Measurements from ENCODE around the gene NOS1AP. TPM values are rescaled to one million over a fixed set of nuclear protein-coding genes. Genes with fewer than 3 reads are reported as not detected.
"Not testable (repeated sequence)": the region's sequence is repeated elsewhere in the genome, so short reads cannot be mapped to it uniquely, and the experiment has no call there.

NOS1AP gene
- total RNA-seq, 1 donor, result under 0.01 TPM

DNA sequence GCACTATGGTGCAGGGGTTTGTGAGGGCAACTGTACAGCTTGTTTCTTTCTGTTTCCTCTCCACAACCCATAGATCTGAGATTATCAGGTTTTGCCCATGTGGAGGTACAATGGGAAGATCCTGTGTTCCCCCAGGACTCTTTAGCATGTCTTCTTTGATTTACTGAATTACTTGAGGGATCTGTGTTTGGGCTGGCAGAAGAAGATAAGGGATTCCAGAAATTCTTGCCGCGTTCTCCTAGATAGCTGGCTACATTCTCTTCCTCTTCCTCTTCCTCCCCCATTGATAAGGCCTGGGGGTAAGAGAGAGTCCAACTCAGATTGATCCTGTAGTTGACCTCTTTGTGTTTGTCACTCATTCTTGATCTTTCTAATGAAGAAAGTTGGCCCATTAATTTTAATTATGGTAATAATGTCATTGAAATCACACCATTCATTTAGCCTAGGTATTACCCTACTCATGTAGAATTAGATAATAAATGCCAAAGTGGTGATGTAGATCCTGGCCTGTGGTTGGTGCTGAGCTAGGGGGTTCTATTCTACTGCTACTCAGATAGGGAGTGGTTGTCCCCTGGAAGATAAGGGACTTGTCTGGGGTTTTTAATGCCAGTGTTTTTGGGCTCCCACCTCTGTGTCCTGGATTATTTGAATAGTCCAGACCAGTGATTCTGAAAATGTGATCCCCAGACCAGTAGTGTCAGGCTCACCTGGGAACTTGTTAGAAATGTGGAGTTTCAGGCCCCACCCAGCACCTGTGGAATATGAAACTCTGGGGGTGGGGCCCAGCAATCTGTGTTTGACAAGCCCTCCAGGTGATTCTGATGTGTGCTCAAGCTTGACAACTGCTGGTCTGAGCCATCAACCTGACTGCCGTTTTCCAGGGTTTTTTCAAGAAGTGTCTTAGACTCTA, 122.2 kb downstream of the NOS1AP start:
- H3K27me3 ChIP-seq (ENCODE audit: insufficient read depth, low read length), result no peaks in the 10 kb centered on the region
- H3K4me3 ChIP-seq (ENCODE audit: low read length), result no peak overlapping the region
- no peaks in the 10 kb centered on the region for H3K9me3 ChIP-seq (ENCODE audit: low read depth, low read length)
- peaks cover 7% of the 10 kb centered on the region for H3K4me1 ChIP-seq (ENCODE audit: insufficient read depth, low read length)

DNA sequence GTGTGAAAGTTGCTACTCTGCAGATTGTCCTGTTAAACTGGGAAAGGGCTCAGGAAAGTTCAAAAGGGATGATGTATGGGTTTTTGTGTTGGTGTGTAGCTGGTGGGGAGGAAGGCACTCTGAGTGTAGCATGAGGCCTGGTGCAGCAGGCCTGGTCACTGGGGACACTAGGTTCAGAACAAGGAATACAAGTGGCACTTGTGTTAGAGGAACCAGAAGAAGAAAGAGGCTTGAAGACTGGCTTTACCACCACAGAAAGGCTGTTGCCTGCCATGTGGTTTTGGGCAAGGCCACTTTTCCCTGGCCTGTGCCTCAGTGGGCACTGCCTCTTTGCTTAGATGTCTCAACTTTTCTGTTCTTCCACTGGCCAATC, 122.8 kb downstream of the NOS1AP start:
- H3K9me3 ChIP-seq (ENCODE audit: low read depth, low read length), result no peaks in the 10 kb centered on the region
- peaks cover 7% of the 10 kb centered on the region for H3K4me1 ChIP-seq (ENCODE audit: insufficient read depth, low read length)
- no peaks in the 10 kb centered on the region for H3K27me3 ChIP-seq (ENCODE audit: insufficient read depth, low read length)
- no peak overlapping the region for H3K4me3 ChIP-seq (ENCODE audit: low read length)

GRCh38 chr1:162192763-162193162, 123.3 kb downstream of the NOS1AP start:
- peaks cover 7% of the 10 kb centered on the region for H3K4me1 ChIP-seq (ENCODE audit: insufficient read depth, low read length)
- no peak overlapping the region for H3K4me3 ChIP-seq (ENCODE audit: low read length)
- no peaks in the 10 kb centered on the region for H3K27me3 ChIP-seq (ENCODE audit: insufficient read depth, low read length)
- H3K9me3 ChIP-seq (ENCODE audit: low read depth, low read length), result no peaks in the 10 kb centered on the region

- no peaks in the 10 kb centered on the region for H3K27me3 ChIP-seq (ENCODE audit: insufficient read depth, low read length)
- no peak overlapping the region for H3K4me3 ChIP-seq (ENCODE audit: low read length)
- no peaks in the 10 kb centered on the region for H3K9me3 ChIP-seq (ENCODE audit: low read depth, low read length)
- H3K4me1 ChIP-seq (ENCODE audit: insufficient read depth, low read length), result peaks cover 7% of the 10 kb centered on the region
These were observed 123.7 kb downstream of the NOS1AP start for GRCh38 chr1:162193221-162193620.

- Histone ChIP-seq H3K4me1 (ENCODE audit: insufficient read depth, low read length) (peaks cover 7% of the 10 kb centered on the region), H3K4me3 (ENCODE audit: low read length) (no peak overlapping the region), H3K9me3 (ENCODE audit: low read depth, low read length) (no peaks in the 10 kb centered on the region), H3K27me3 (ENCODE audit: insufficient read depth, low read length) (no peaks in the 10 kb centered on the region)
These were observed 124.3 kb downstream of the NOS1AP start for GRCh38 chr1:162193815-162194214.

DNA sequence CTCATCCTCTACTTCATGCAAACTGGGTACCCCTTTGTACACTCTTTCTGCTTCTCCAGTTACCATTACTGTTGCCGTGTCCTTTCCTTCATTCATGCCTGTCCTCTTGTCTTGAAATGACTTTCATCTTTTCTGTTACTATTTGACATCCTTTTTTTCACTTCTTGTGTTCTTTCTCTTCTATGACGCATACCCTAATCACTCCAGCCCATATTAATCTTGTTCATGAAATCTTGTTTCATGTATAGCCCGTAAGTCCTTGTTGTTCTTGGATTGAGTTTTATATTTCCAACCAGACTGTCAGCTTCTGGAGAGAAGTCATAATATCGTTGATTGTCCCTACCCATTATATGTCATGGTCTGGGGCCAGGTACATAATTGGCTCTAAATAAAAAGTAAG, 126.1 kb downstream of the NOS1AP start:
- no peaks in the 10 kb centered on the region for H3K9me3 ChIP-seq (ENCODE audit: low read depth, low read length)
- H3K4me3 ChIP-seq (ENCODE audit: low read length), result no peak overlapping the region
- H3K27me3 ChIP-seq (ENCODE audit: insufficient read depth, low read length), result no peaks in the 10 kb centered on the region
- H3K4me1 ChIP-seq (ENCODE audit: insufficient read depth, low read length), result peaks cover 7% of the 10 kb centered on the region

DNA sequence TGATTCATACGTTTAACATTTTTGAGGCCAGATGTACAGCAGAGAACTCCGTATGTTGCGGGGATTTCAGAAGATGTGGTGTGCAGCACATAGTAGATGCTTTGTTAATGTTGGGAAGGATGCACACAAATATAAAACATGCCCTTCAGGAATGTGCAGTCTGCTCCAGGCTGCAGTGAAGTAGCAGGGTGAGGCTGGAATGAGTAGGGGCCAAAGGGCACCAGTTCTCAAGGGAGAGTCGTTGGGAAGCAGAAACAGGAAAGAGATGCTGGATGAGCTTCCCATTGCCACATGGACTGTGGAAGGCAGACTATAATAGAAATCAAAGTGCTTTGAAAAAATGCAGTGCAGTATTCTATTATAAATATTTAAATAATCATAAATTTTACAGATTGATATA, 126.9 kb downstream of the NOS1AP start:
- peaks cover 7% of the 10 kb centered on the region for H3K4me1 ChIP-seq (ENCODE audit: insufficient read depth, low read length)
- no peaks in the 10 kb centered on the region for H3K9me3 ChIP-seq (ENCODE audit: low read depth, low read length)
- no peak overlapping the region for H3K4me3 ChIP-seq (ENCODE audit: low read length)
- no peaks in the 10 kb centered on the region for H3K27me3 ChIP-seq (ENCODE audit: insufficient read depth, low read length)

GRCh38 chr1:162197041-162197531, 127.6 kb downstream of the NOS1AP start:
- peaks cover 7% of the 10 kb centered on the region for H3K4me1 ChIP-seq (ENCODE audit: insufficient read depth, low read length)
- no peak overlapping the region for H3K4me3 ChIP-seq (ENCODE audit: low read length)
- peaks cover 4% of the 10 kb centered on the region for H3K27me3 ChIP-seq (ENCODE audit: insufficient read depth, low read length)
- no peaks in the 10 kb centered on the region for H3K9me3 ChIP-seq (ENCODE audit: low read depth, low read length)

- no peak overlapping the region for H3K4me3 ChIP-seq (ENCODE audit: low read length)
- peaks cover 4% of the 10 kb centered on the region for H3K27me3 ChIP-seq (ENCODE audit: insufficient read depth, low read length)
- peaks cover 7% of the 10 kb centered on the region for H3K4me1 ChIP-seq (ENCODE audit: insufficient read depth, low read length)
- H3K9me3 ChIP-seq (ENCODE audit: low read depth, low read length), result no peaks in the 10 kb centered on the region
These were observed 128.3 kb downstream of the NOS1AP start for GRCh38 chr1:162197615-162198421.

- Histone ChIP-seq H3K4me1 (ENCODE audit: insufficient read depth, low read length) (no peaks in the 10 kb centered on the region), H3K27me3 (ENCODE audit: insufficient read depth, low read length) (peaks cover 4% of the 10 kb centered on the region), H3K9me3 (ENCODE audit: low read depth, low read length) (no peaks in the 10 kb centered on the region), H3K4me3 (ENCODE audit: low read length) (no peak overlapping the region)
These were observed 130.8 kb downstream of the NOS1AP start for GRCh38 chr1:162200096-162200847.

- H3K4me3 ChIP-seq (ENCODE audit: low read length); H3K4me1 ChIP-seq (ENCODE audit: insufficient read depth, low read length); H3K9me3 ChIP-seq (ENCODE audit: low read depth, low read length); H3K27me3 ChIP-seq (ENCODE audit: insufficient read depth, low read length): not testable (repeated sequence)
These were observed 131.6 kb downstream of the NOS1AP start for GRCh38 chr1:162201062-162201461.

DNA sequence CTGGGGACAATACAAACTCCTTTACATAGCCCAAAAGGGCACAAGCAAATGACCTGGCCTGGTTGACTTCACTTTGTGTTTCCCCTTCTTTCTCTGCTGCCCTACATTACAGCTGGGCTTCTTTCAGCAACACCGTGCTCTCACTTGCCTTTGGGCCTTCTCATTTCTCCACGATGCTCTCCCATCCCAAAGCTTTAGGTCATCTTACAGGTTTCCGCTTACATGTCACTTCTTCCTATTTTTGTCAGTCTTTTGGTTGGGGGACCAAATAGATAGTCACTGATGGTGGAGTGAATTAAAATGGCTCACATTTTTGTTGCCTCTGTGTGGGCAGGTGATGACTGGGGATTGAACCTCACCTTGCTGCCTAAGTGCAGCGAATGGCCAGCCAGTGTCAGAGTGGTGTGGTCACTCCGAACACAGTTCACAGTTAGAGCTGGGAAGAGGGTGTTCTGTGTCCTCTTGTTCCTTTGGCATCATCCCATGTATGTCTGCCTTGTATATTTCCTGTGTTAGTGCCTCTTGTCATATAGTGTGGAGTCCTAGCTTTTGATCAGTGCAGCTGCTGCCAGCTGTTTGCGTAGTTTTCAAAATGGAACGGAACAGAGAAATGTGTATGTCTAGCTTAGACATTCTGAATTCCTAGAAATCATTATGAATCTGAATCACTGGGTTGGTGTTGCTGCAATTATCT, 134.8 kb downstream of the NOS1AP start:
- Histone ChIP-seq H3K9me3 (ENCODE audit: low read depth, low read length) (no peaks in the 10 kb centered on the region), H3K4me1 (ENCODE audit: insufficient read depth, low read length) (no peaks in the 10 kb centered on the region), H3K27me3 (ENCODE audit: insufficient read depth, low read length) (peaks cover 4% of the 10 kb centered on the region), H3K4me3 (ENCODE audit: low read length) (no peak overlapping the region)

GRCh38 chr1:162204823-162205155, 135.3 kb downstream of the NOS1AP start:
- H3K27me3 ChIP-seq (ENCODE audit: insufficient read depth, low read length), result peaks cover 4% of the 10 kb centered on the region
- H3K4me3 ChIP-seq (ENCODE audit: low read length), result no peak overlapping the region
- no peaks in the 10 kb centered on the region for H3K4me1 ChIP-seq (ENCODE audit: insufficient read depth, low read length)
- no peaks in the 10 kb centered on the region for H3K9me3 ChIP-seq (ENCODE audit: low read depth, low read length)

DNA sequence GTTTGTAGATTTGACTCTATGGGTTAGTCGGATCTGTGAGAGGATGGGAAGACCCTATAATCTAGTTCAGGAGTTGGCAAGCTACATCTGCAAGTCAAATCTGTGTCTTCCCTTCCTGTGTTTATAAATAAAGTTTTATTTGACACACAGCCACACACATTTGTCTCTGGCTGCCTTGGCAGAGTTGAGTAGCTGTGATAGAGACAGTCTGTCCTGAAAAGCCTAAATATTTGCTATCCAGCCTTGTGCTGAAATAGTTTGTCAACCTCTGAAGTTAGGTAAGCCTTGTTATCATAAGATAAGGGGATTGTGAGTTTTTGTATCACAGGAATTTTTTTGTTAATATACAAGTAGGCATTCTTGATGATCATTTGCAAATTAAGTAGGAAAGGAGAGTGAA, 136.8 kb downstream of the NOS1AP start:
- Histone ChIP-seq H3K4me3 (ENCODE audit: low read length) (no peak overlapping the region), H3K9me3 (ENCODE audit: low read depth, low read length) (no peaks in the 10 kb centered on the region), H3K4me1 (ENCODE audit: insufficient read depth, low read length) (no peaks in the 10 kb centered on the region), H3K27me3 (ENCODE audit: insufficient read depth, low read length) (peaks cover 4% of the 10 kb centered on the region)

Data from mononuclear cell (primary cell).